T-helper 22 cell (primary cell): ENCODE data around the gene TMEM38B.

Experiments
- DNase-seq: peaks from one replicate; pipeline ENCODE4 v3.0.0-alpha.2; 2020; ENCODE audit warnings: low read depth

Gene TMEM38B, protein sequence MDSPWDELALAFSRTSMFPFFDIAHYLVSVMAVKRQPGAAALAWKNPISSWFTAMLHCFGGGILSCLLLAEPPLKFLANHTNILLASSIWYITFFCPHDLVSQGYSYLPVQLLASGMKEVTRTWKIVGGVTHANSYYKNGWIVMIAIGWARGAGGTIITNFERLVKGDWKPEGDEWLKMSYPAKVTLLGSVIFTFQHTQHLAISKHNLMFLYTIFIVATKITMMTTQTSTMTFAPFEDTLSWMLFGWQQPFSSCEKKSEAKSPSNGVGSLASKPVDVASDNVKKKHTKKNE

GRCh38 chr9:105694190-105694847 is at the start of gene TMEM38B:
TMEM38B (plus strand) TSS chr9:105694541; CDS start chr9:105694661, 120 bp downstream.
- peak; percentile 59 for DNase-seq

DNA sequence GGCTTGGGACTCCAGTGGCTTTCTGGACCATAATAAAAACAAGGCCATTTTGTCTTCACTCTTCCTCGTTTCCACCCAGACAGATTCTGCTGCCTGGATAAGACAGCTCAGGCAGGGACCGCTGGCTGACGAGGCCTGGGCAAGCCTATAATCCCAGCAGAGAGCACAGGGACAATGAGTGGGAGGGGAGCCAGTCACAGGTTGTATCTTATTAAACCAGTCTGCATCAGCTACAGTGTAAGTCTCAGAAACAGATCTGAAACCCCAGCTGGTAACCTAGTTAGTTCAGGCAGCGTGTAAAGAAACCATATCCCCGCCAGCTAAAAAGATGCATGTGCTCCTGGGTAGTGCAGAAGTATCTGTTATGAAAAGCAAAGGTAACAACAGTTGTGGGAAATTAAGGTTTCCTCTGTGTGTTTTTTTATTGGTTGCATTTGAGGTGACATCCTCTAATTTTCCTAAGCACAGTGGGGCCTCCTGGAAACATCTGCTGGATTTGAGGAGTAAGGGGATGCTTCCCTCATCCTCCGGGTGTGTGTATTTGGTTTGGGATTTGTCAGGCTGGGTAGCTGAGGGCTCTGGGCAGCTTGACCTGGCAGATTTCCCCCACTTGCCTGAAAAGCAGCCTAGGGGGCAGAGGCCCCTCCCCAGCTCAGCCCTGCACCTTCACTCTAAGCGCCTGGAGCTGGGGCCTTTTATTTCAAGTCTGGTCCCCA is 47.3 kb upstream of the TMEM38B start:
- no peak for DNase-seq

DNA sequence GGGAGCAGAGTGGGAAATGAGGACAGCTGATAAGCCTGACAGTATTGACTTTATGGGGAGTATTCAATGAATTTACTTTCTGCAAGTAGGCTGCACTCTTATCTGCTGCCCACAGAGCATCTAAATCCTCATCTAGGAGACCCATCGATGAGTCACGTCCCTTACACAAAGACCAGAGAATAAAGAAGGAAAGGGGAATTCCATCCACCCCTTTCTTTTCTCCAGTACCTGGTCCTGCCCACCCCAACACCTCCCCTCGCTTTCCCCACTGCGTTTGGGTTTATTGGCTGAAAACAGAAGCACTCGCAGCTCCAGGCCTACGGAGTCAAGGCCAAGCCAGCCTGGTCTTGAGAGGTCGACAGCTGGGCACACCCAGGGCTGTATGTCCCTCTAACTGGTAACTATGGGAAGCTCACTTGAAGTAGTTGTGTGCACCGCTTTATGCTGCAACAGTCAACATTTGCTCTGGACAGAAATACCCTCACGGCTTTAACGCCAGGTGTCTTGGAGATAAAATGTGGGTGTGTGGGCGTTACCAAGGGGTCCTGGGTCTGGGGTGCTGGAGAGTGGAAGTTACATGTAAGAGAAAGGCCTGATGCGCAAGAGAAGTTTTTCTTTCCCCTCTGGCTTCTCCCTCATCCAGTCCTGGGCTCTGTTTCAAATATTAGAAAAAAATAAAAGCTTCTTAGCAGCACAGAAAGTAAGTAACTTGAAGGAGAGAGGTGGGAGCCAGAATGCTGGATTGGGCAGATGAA is 46.6 kb upstream of the TMEM38B start:
- no peak for DNase-seq

DNA sequence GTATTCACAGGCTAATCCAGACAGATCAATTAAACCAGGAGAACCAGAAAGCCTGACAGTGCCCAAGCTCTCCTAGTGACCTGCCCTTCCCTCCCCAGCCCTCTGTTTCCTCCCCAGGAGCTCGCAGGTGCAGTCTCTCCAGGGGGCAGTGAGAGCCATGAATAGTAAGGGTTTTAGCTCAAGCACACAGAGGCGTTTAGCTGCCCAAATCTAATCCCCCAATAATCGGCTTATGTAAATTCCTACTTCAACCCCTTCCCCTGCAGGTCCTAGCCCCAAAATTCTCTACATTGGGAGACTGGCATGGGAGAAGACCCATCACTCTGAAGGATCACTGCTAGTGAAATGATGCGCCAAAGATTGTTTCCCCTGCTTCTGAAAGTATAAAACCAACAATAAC is 42.5 kb upstream of the TMEM38B start:
- DNase-seq = no peak

DNA sequence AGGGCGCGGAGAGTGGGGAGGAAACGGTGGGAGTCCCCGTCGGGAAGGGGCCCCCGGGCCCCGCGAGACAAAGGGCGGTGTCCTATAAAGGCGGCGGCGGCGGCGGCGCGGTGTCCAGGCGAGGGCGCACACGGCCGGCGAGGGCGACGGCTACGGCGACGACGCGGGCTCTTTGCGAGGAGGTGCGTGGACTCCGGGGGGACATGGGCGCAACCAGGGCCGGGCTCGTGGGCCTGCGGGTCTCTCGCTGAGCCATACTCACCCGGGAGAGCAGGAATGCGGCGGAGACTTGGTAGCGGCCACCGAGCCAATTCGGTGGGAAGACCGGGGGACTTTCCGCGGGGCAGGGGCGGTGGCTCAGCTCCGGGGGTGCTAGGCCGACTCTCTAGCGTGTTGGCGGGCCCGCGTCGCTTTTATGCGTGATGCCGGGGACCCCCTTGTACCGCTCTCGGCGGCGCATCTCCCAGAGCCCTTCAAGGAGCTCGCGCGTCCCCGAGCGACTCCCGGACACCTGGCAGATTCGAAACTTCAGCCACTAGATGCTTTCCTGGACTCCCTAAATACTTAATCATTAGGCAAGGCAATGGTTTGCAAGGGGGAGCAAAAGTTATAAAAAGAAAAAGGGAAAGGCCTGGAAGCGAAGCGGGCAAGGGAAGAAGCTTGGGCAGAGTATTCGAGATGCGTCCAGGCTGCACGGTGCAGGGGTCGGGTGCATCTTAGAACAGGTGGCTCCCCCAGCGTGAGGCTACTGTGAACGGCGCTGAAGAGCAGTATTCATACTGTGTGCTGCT is 38.0 kb upstream of the TMEM38B start:
- DNase-seq = no peak

DNA sequence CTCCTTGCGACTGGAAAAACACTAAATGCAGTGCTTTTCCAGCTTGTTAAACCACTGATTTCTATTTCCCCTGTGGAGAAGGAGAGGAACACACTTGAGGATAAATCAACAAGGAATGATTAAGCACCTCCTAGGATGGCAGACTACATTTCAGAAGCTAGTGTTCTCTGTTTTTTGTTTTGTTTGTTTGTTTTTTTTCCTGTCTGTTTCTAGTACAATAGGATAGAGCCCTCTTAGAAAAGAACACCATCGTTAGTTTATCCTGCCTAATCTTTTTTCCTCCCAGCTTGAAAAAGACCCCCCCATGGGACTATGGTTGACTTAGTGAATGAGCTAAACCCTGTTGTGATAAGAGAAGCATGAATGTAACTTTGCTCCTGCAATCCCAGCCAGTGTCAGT is 36.0 kb upstream of the TMEM38B start:
- no peak for DNase-seq

DNA sequence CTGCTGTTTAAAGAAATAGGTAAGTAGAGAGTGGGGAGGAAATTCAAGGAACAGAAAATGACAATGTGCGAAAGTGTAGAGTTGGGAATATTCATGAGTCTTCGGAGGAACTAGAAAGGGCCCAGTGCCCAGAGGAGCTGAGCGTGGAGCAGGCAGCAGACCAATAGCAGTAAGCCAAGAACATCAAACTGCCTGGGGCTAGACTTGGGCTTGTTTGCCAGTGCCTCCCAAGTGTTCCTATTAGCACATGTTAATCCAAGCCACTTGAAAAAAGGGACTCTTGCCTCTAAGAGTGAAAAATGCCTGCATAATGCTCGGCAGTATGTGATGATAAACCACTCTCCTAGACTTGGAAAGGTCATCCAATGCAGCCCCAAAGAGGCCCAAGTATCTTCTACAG is 33.3 kb upstream of the TMEM38B start:
- no peak for DNase-seq

DNA sequence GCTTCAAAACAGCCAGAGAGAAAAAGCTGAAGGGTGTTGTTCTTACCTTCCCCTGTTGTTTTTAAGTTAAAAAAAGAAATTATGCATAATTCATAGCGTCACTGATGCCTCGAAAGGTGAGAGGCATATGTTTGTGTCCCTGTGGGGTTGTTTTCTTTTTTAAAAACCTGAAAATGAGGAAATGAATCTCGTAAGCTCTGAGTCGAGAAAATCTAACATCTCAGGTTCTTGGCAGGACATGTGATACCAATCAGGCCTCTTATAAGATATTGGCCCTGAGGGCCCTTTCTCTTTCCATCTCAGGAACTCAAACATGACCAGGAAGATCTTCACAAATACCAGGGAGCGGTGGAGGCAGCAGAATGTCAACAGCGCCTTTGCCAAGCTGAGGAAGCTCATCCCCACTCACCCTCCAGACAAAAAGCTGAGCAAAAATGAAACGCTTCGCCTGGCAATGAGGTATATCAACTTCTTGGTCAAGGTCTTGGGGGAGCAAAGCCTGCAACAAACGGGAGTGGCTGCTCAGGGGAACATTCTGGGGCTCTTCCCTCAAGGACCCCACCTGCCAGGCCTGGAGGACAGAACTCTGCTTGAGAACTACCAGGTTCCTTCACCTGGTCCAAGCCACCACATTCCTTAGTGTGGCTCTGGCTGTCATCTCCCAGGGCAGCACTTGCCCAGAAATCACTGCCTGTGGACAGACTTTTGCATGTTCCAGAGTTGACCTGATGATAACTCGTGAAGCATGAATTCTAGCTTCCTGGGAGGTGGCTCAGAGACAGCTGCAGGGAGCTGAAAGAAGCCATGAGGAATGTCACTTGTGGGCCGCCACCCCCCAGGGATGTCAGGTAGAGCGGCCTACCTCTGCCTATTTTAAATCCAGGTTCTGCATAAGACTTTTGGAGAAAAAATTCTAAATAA is 31.9 kb upstream of the TMEM38B start, which contains the start of gene TAL2:
TSS of gene TAL2 (plus strand) at position 274 of the 921 bp plus-strand sequence. CDS start at position 314, 40 bp downstream.
- no peak for DNase-seq

DNA sequence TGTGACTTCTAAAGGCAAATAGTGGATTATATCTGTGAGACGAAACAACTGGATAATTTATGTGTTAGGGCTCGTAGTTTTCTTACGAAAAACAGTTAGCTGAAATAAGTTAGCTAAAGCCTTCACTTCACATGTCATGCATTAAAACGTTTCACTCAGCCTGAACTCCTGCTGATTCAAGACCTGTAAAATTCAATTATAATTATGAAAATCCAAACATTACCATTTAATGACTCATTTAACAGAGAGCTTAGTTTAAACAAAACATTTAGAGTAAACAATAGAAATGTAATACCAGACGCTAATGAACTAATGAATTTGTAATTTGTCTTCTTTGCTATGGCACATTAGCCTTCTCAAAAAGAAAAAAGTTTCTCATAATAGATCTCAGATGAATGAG is 30.4 kb upstream of the TMEM38B start:
- DNase-seq = no peak

GRCh38 chr9:105667867-105668266 is 26.5 kb upstream of the TMEM38B start:
- DNase-seq = no peak

- DNase-seq = no peak
These were observed 24.0 kb upstream of the TMEM38B start for GRCh38 chr9:105670315-105670714.

DNA sequence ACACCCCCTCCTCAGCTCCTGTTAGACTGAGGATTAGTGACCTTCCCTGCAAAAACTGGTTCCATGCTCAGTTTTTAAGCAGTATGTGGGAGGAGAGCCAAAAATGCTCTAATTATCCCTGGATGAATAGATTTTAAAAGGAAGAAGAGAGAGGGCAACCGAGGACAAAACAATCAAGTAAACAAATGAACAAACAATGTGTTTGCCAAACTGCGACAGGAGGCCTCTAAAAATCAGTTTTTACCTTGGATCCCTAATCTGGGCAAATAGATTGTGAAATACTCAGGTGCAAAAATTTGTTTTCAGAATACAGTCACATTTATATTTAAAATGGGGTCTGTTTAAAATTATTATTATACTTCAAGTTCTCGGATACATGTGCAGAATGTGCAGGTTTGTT is 23.6 kb upstream of the TMEM38B start:
- no peak for DNase-seq

DNA sequence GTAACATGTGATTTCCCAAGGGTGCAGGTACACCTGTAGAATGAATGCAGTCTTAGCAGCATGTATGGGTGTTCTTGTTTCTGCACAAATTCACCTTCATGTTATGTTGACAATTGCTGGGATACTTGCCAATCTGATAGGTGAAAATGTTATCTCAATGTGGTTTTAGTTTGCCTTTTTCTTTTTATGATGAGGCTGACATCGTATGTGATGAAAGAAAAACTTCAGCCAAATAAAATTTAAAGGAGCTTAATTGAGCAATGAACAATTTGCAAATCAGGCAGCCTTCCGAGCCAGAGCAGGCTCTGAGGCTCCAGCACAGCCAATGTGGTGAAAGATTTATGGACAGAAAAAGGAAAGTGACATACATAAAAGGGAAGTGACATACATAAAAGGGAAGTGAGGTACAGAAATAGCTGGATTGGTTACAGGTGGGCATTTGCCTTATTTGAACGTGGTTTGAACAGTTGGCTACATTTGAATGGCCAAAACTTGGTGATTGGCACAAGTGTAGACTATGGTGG is 21.6 kb upstream of the TMEM38B start:
- no peak for DNase-seq

- DNase-seq = no peak
These were observed 20.4 kb upstream of the TMEM38B start for GRCh38 chr9:105673850-105674387.

DNA sequence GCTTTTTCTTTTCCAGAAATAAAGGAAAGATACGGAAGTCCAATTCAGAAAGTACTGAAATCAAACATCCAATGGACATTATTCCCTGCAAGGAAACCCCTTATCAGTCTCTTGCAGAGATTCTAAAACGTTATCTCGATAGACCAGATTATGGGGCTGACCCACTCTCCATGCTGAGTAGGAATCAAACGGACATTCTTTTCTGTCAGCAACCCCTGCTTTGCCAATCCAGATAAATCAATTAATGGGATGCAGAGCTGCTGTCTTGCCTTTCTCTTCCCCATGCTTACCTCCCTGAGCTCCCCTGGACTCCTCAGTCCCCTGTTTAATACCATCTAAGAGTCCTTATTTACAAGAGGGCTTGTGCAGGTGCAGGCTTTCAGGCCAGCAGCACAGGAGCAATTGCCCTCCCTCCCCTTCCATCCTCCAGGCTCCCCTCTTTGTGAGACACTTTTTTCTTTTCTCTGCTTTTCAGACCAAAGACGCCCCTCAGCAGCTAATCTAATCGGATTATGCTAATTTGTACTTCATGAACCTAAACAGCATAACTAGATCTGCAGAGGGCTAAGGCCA is 17.9 kb upstream of the TMEM38B start:
- DNase-seq = no peak

DNA sequence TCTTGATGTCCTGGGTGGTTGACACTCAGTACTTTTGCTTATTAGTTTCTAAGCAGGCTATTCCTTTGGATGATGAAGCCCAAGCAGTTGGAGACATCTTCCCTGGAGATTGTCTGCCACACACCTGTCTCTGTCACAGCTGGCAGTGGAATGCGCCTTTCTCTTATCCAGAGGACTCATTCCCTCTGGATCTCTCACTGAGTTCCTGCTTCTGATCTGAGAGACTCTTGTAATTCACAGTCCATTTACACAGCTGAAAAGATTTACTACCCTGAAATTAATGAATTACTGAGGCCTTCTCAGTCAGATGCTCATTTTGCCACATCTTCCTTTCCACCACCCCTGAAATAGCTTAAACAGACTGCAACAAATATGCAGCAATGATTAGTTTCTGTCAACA is 16.2 kb upstream of the TMEM38B start:
- DNase-seq = no peak

GRCh38 chr9:105678781-105679180 is 15.6 kb upstream of the TMEM38B start:
- no peak for DNase-seq

GRCh38 chr9:105679257-105680022 is 14.9 kb upstream of the TMEM38B start:
- DNase-seq = no peak

DNA sequence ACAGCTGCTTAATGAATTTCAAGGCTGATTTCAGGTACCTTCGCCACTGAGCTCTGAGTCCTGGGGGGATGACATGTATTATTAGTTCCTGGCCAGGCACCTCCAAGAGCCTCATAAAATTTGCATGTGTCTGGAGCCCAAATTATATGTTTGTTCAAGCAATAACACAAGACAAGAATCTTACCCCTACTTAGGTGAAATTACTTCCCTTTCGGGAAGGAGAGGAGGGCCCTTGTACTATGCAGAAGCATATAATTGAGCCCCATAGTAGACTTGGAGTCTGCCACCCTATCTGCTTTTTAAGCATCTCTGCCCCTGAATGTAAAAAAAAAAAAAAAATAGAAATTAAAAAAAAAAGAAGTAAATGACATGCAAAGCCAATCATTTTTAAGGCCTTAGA is 13.0 kb upstream of the TMEM38B start:
- no peak for DNase-seq
